Gastrocnemius medialis (tissue), 4 donors: Measurements from ENCODE around the gene COL20A1.

Source experiments
- POLR2A ChIP-seq, 2 donors: fragments of 450-650 bp; IDR thresholded peaks; one replicate each; pipeline ENCODE4 v1.6.1; 2017; ENCODE audit warnings: antibody characterized with exemption in 2 of 2, mild to moderate bottlenecking in 2 of 2, moderate library complexity in 2 of 2
- TF ChIP-seq, protein P1 (sequence below), 5 experiments: fragments of 450-650 bp in 3 of 5; fragments of 200-600 bp in 2 of 5; sonication (generic) in 2 of 5; IDR thresholded peaks in 4 of 5; conservative IDR thresholded peaks in 1 of 5; 1 replicate in 4 of 5; 2 replicates in 1 of 5; pipeline ENCODE4 v1.5.1; 2016 to 2019; ENCODE audit warnings: antibody characterized with exemption in 5 of 5, mild to moderate bottlenecking in 3 of 5, moderate library complexity in 3 of 5

DNA sequence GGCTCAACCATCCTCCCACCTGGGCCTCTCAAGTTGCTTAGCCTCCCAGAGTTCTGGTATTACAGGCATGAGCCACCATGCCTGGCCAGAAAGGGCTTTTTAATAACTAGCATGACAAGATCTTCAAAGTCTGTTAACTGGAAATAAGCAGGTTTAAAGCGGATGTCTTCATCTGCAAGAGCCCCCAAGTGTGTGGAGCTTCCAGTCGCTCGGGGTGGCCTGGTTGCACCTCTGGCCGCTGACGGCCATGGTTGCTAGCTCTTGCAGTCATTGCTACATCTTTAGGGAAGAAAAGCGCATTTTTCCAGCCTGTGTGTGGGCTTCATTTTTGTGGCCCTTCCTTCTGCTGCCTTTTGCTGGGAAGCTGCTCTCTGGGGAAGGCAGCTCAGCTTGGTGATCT, 12.6 kb upstream of the COL20A1 start:
- TF ChIP-seq POLR2A (IDR thresholded peaks at IDR 0.05) = no peak
- TF ChIP-seq, protein P1, sequence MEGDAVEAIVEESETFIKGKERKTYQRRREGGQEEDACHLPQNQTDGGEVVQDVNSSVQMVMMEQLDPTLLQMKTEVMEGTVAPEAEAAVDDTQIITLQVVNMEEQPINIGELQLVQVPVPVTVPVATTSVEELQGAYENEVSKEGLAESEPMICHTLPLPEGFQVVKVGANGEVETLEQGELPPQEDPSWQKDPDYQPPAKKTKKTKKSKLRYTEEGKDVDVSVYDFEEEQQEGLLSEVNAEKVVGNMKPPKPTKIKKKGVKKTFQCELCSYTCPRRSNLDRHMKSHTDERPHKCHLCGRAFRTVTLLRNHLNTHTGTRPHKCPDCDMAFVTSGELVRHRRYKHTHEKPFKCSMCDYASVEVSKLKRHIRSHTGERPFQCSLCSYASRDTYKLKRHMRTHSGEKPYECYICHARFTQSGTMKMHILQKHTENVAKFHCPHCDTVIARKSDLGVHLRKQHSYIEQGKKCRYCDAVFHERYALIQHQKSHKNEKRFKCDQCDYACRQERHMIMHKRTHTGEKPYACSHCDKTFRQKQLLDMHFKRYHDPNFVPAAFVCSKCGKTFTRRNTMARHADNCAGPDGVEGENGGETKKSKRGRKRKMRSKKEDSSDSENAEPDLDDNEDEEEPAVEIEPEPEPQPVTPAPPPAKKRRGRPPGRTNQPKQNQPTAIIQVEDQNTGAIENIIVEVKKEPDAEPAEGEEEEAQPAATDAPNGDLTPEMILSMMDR (IDR thresholded peaks at IDR 0.05 in 4 of 5, conservative IDR thresholded peaks at IDR 0.05 in 1 of 5) = no peak
